Endodermal cell (in vitro differentiated cells): ENCODE results near the gene CCDC70. TPM values are rescaled to one million over a fixed set of nuclear protein-coding genes. Genes with fewer than 3 reads are reported as not detected.

ENCODE experiments used
- DNase-seq: peaks from one replicate; pipeline ENCODE4 v3.0.0-alpha.2; 2017
- H3K27ac ChIP-seq: 2 replicates; pipeline ENCODE4 v1.5.1; 2013; ENCODE audit warnings: mild to moderate bottlenecking, low read depth, low read length, moderate library complexity
- H3K27me3 ChIP-seq: 2 replicates; pipeline ENCODE4 v1.6.1; 2013; ENCODE audit warnings: mild to moderate bottlenecking, low read length, moderate library complexity; ENCODE audit not compliant: insufficient read depth, control insufficient read depth, poor library complexity, severe bottlenecking
- H3K36me3 ChIP-seq: 2 replicates; pipeline ENCODE4 v1.7.0; 2013; ENCODE audit warnings: mild to moderate bottlenecking, low read length, moderate library complexity; ENCODE audit not compliant: control insufficient read depth, insufficient read depth
- H3K4me1 ChIP-seq: one replicate; pipeline ENCODE4 v1.7.0; 2013; ENCODE audit warnings: low read length; ENCODE audit not compliant: control insufficient read depth, insufficient read depth
- H3K4me3 ChIP-seq: 2 replicates; pipeline ENCODE4 v1.5.1; 2013; ENCODE audit warnings: mild to moderate bottlenecking, low read length, moderate library complexity
- H3K9ac ChIP-seq: 2 replicates; pipeline ENCODE4 v1.6.1; 2013; ENCODE audit warnings: mild to moderate bottlenecking, low read length, moderate library complexity; ENCODE audit not compliant: poor library complexity, severe bottlenecking; ENCODE audit errors: extremely low read depth
- H3K9me3 ChIP-seq: 2 replicates; pipeline ENCODE4 v1.6.1; 2013; ENCODE audit warnings: mild to moderate bottlenecking, low read length, moderate library complexity; ENCODE audit not compliant: control insufficient read depth
- H3K27ac Mint-ChIP-seq: 2 replicates; pipeline ENCODE4 v1.8.0; 2020; ENCODE audit warnings: mixed read lengths
- H3K27me3 Mint-ChIP-seq: 2 replicates; pipeline ENCODE4 v1.8.0; 2021; ENCODE audit warnings: mild to moderate bottlenecking, mixed read lengths; ENCODE audit not compliant: insufficient read depth
- H3K36me3 Mint-ChIP-seq: 2 replicates; pipeline ENCODE4 v1.8.0; 2020; ENCODE audit warnings: low read depth, mixed read lengths
- H3K4me1 Mint-ChIP-seq: 2 replicates; pipeline ENCODE4 v1.8.0; 2020; ENCODE audit warnings: mixed read lengths
- H3K4me3 Mint-ChIP-seq: 2 replicates; pipeline ENCODE4 v1.8.0; 2020; ENCODE audit warnings: mild to moderate bottlenecking, moderate library complexity, mixed read lengths
- H3K9me3 Mint-ChIP-seq: 2 replicates; pipeline ENCODE4 v1.8.0; 2020; ENCODE audit warnings: mild to moderate bottlenecking, mixed read lengths
- WGBS, 2 experiments: methylation state at CpG; one replicate each; pipeline versions ENCODE4 v1.1.5 to v1.1.7; 2013; ENCODE audit warnings: missing lambda C conversion rate in 2 of 2, mixed read lengths in 1 of 2; ENCODE audit not compliant: insufficient coverage in 1 of 2, insufficient read length in 1 of 2; 5-methylcytosine and 5-hydroxymethylcytosine counted together
- total RNA-seq, 2 donors: library from RNA; stranded (reverse); fragmentation: NEBNext Ultra II Directional in 1 of 2; extraction: Animal tissue kit (Norgen Biotek cat#: 25700) in 1 of 2; gene quantifications; 2 replicates in 1 of 2; 3 replicates in 1 of 2; pipeline ENCODE4 v1.2.1, GENCODE V29; 2021
- TF ChIP-seq, protein P1 (sequence below): fragments of 200-600 bp; sonication (generic); conservative IDR thresholded peaks from 2 replicates; pipeline ENCODE4 v1.5.0; 2021; ENCODE audit warnings: antibody characterized with exemption, mild to moderate bottlenecking

The CCDC70 gene
- total RNA-seq, 2 donors from 2014 or later = not detected

DNA sequence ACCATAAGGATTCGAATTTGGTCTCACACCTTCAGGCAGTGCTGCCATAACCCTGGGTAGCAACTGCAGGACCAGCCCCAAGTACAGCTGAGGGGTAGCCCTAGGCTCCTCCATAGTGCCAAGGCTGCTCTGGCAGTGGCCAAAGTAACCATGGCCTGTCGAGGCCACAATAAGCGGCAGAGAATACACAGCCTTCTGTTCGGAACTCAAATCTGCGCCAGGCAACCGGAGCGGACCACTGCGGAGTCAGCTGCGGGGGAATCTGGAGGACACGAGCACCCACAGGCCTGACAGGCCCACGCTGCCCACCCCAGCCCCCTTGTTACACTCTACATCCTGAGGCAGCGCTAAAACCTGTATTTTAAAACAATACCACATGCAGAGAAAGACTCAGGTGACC lies 48.7 kb downstream of the CCDC70 start:
- H3K4me3 ChIP-seq = no peak overlapping the region
- H3K4me1 Mint-ChIP-seq = peaks cover 3% of the 10 kb centered on the region
- H3K27ac Mint-ChIP-seq = no peak overlapping the region
- no peak overlapping the region for H3K9ac ChIP-seq
- no peaks in the 10 kb centered on the region for H3K9me3 Mint-ChIP-seq
- H3K27ac ChIP-seq = no peak overlapping the region
- H3K4me3 Mint-ChIP-seq = no peak overlapping the region
- no peaks in the 10 kb centered on the region for H3K36me3 Mint-ChIP-seq
- 93 to 98% methylated on average over 8 to 12 of the region's 12 CpGs for WGBS, 2 experiments
- TF ChIP-seq, protein P1, sequence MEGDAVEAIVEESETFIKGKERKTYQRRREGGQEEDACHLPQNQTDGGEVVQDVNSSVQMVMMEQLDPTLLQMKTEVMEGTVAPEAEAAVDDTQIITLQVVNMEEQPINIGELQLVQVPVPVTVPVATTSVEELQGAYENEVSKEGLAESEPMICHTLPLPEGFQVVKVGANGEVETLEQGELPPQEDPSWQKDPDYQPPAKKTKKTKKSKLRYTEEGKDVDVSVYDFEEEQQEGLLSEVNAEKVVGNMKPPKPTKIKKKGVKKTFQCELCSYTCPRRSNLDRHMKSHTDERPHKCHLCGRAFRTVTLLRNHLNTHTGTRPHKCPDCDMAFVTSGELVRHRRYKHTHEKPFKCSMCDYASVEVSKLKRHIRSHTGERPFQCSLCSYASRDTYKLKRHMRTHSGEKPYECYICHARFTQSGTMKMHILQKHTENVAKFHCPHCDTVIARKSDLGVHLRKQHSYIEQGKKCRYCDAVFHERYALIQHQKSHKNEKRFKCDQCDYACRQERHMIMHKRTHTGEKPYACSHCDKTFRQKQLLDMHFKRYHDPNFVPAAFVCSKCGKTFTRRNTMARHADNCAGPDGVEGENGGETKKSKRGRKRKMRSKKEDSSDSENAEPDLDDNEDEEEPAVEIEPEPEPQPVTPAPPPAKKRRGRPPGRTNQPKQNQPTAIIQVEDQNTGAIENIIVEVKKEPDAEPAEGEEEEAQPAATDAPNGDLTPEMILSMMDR = no peak
- H3K36me3 ChIP-seq = no peaks in the 10 kb centered on the region
- H3K4me1 ChIP-seq = no peaks in the 10 kb centered on the region
- H3K27me3 Mint-ChIP-seq = peaks cover 7% of the 10 kb centered on the region
- H3K27me3 ChIP-seq = no peaks in the 10 kb centered on the region
- no peak for DNase-seq
- H3K9me3 ChIP-seq = no peaks in the 10 kb centered on the region

DNA sequence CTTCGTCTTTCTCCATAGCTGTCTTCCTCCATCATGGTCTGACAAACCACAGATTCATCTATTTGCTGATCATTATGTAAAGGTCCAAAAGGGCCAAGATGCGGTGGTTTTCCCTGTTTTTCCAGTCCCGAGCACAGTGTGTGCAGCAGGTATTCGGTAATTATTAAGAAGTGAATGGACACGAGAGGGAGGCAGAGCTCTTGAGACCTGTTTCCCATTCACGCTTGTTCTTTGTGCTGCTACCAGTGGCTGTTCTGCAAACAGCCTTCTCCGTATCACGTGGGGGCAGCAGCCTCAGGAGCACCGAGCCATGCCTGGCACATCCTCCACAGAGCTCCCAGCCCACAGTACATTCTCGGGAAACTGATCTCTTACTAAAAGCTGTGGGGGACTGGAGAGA lies 50.3 kb downstream of the CCDC70 start:
- H3K9ac ChIP-seq = no peak overlapping the region
- H3K4me1 ChIP-seq = no peaks in the 10 kb centered on the region
- TF ChIP-seq, protein P1 = no peak
- Mint-ChIP-seq H3K27me3 (peaks cover 7% of the 10 kb centered on the region), H3K27ac (no peak overlapping the region), H3K36me3 (no peaks in the 10 kb centered on the region), H3K4me3 (no peak overlapping the region), H3K4me1 (peaks cover 3% of the 10 kb centered on the region), H3K9me3 (no peaks in the 10 kb centered on the region)
- no peak for DNase-seq
- H3K9me3 ChIP-seq = no peaks in the 10 kb centered on the region
- H3K36me3 ChIP-seq = no peaks in the 10 kb centered on the region
- H3K27ac ChIP-seq = no peak overlapping the region
- WGBS, 2 experiments = 88 to 90% methylated on average over 5 to 10 of the region's 10 CpGs
- no peaks in the 10 kb centered on the region for H3K27me3 ChIP-seq
- no peak overlapping the region for H3K4me3 ChIP-seq

DNA sequence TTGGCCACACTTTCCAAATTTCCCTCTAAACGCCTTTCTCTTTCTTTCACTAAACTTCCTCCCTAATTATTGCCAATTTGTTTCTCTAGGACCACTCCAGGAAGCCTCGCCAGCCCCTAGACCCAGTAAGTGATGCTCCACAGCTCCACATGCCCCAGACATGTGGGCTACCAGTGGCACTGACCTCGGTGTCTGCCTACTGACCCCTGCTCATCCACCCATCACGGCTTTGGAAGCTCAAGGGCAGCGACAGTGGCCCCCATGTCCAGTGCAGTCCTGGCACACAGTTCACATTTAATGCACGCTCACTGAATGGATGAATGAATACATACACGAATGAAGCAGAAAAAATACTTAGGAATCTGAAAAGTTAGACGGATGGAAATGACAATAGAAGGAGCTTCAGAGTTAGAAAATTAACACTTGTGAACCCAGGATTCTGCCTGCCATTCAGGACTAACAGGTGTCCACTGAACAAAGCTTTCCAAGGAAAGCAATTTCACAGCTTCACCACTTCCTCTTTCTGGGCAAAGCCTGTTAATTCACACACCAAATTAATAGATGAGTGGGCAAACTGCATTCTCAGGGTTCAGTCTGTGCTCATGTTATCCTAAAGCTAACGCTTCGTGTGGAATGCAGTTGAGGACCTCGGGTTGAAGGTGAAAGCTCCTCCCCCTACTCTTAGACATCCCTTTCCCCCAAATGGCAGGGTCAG lies 50.9 kb downstream of the CCDC70 start:
- peaks cover 3% of the 10 kb centered on the region for H3K4me1 Mint-ChIP-seq

More for the DNA sequence above, 50.9 kb downstream of the CCDC70 start:
- 89 to 94% methylated on average over 7 to 11 of the region's 11 CpGs for WGBS, 2 experiments
- Histone ChIP-seq H3K27me3 (no peaks in the 10 kb centered on the region), H3K4me3 (no peak overlapping the region), H3K9ac (no peak overlapping the region), H3K9me3 (no peaks in the 10 kb centered on the region), H3K36me3 (no peaks in the 10 kb centered on the region), H3K4me1 (no peaks in the 10 kb centered on the region), H3K27ac (no peak overlapping the region)
- H3K27ac Mint-ChIP-seq = no peak overlapping the region
- H3K9me3 Mint-ChIP-seq = no peaks in the 10 kb centered on the region
- no peak for DNase-seq
- H3K4me3 Mint-ChIP-seq = no peak overlapping the region
- peaks cover 7% of the 10 kb centered on the region for H3K27me3 Mint-ChIP-seq
- TF ChIP-seq, protein P1 = no peak
- no peaks in the 10 kb centered on the region for H3K36me3 Mint-ChIP-seq
